HCT116 (cell line): ENCODE measurements around the gene ANO9. TPM values are rescaled to one million over a fixed set of nuclear protein-coding genes. Genes with fewer than 3 reads are reported as not detected.

Source experiments
- ATAC-seq: fragments of 200-7000 bp; cut with Tn5 transposase; 2 replicates; pipeline ENCODE4 v1.9.1; 2020; ENCODE audit warnings: mild to moderate bottlenecking, moderate library complexity
- BruUV-seq: library from RNA; stranded (reverse); fragments of 400-500 nt; replicated peaks from 2 replicates; lab custom pipeline; 2021; lab: Mats Ljungman, UMichigan
- CTCF ChIA-PET: fragments of 300-600 bp; sonication (Branson Sonifier 250); formaldehyde crosslinking; loops from one replicate; lab custom pipeline; 2021; ENCODE audit warnings: antibody characterized with exemption; lab: Charles Lee
- POLR2A ChIA-PET: fragments of 300-600, 350-600 bp; sonication (Branson Sonifier 250); formaldehyde crosslinking; loops from one replicate; lab custom pipeline; 2021; ENCODE audit warnings: antibody characterized with exemption; lab: Charles Lee
- RAD21 ChIA-PET, 2 experiments: fragments of 300-600 bp; sonication (Branson Sonifier 250); formaldehyde crosslinking; loops; one replicate each; lab custom pipeline; 2023; ENCODE audit warnings: low total read pairs in 2 of 2; ENCODE audit not compliant: uncharacterized antibody in 2 of 2, unreplicated experiment in 2 of 2, low non-redundant PET in 1 of 2; lab: Charles Lee
- DNase-seq: peaks from one replicate; pipeline ENCODE4 v3.0.0-alpha.2; 2010; ENCODE audit warnings: low read depth, low spot score
- H2AFZ ChIP-seq: fragments of 200-600 bp; shearing (Covaris generic), sonication (generic); 2 replicates; pipeline ENCODE4 v1.6.1; 2017; ENCODE audit warnings: low read depth, mixed run types, mixed read lengths, antibody characterized with exemption, low read length; ENCODE audit not compliant: poor library complexity, severe bottlenecking
- H3K27ac ChIP-seq: 2 replicates; pipeline ENCODE4 v1.5.1; 2012; ENCODE audit warnings: low read depth, low read length
- H3K27me3 ChIP-seq: fragments of 200-600 bp; sonication (generic); 2 replicates; pipeline ENCODE4 v1.6.1; 2016; ENCODE audit warnings: mixed run types, low read length, mixed read lengths; ENCODE audit not compliant: insufficient read depth
- H3K36me3 ChIP-seq, 2 experiments: fragments of 200-500 bp in 1 of 2; fragments of 200-600 bp in 1 of 2; sonication (Bioruptor generic) in 1 of 2; sonication (generic) in 1 of 2; 2 replicates each; pipeline versions ENCODE4 v1.5.1 to v1.6.1; 2014 to 2016; ENCODE audit warnings: low read length in 2 of 2, inconsistent platforms in 1 of 2, mixed read lengths in 1 of 2, mixed run types in 1 of 2; ENCODE audit not compliant: insufficient read depth in 2 of 2, control insufficient read depth in 1 of 2
- H3K4me1 ChIP-seq, 2 experiments: fragments of 200-600 bp in 1 of 2; sonication (generic) in 1 of 2; 2 replicates each; pipeline versions ENCODE4 v1.5.1 to v1.6.1; 2012 to 2017; ENCODE audit warnings: low read length in 2 of 2, inconsistent platforms in 1 of 2, mild to moderate bottlenecking in 1 of 2, mixed read lengths in 1 of 2, mixed run types in 1 of 2, moderate library complexity in 1 of 2; ENCODE audit not compliant: insufficient read depth in 2 of 2, control insufficient read depth in 1 of 2
- H3K4me2 ChIP-seq: fragments of 200-600 bp; sonication (generic); 2 replicates; pipeline ENCODE4 v1.6.1; 2017; ENCODE audit warnings: mixed run types, low read length, mixed read lengths
- H3K4me3 ChIP-seq, 2 experiments: fragments of 200-600 bp in 1 of 2; sonication (generic) in 1 of 2; replicated peaks in 1 of 2; 2 replicates each; pipeline ENCODE4 v1.5.1; 2011 to 2016; ENCODE audit warnings: low read length in 2 of 2, control low read depth in 1 of 2, low read depth in 1 of 2, mild to moderate bottlenecking in 1 of 2, mixed read lengths in 1 of 2, mixed run types in 1 of 2
- H3K79me2 ChIP-seq: fragments of 200-600 bp; sonication (generic); 2 replicates; pipeline ENCODE4 v1.6.1; 2017; ENCODE audit warnings: mild to moderate bottlenecking, mixed run types, low read length, moderate library complexity, mixed read lengths; ENCODE audit not compliant: insufficient read depth
- H3K9ac ChIP-seq: fragments of 200-600 bp; sonication (generic); 2 replicates; pipeline ENCODE4 v1.6.1; 2016; ENCODE audit warnings: low read length, mixed read lengths
- H3K9me2 ChIP-seq: fragments of 200-600 bp; sonication (generic), shearing (Covaris generic); 2 replicates; pipeline ENCODE4 v1.6.1; 2017; ENCODE audit warnings: mixed run types, mild to moderate bottlenecking, moderate library complexity; ENCODE audit not compliant: insufficient read depth
- H3K9me3 ChIP-seq, 2 experiments: fragments of 200-500 bp in 1 of 2; fragments of 200-600 bp in 1 of 2; sonication (Bioruptor generic) in 1 of 2; sonication (generic) in 1 of 2; 2 replicates each; pipeline ENCODE4 v1.6.1; 2014 to 2017; ENCODE audit warnings: low read length in 2 of 2, mixed read lengths in 2 of 2, inconsistent platforms in 1 of 2, low read depth in 1 of 2, mild to moderate bottlenecking in 1 of 2, mixed run types in 1 of 2, moderate library complexity in 1 of 2; ENCODE audit not compliant: control insufficient read depth in 1 of 2, insufficient read depth in 1 of 2
- H4K20me1 ChIP-seq: fragments of 200-600 bp; sonication (generic), shearing (Covaris generic); 2 replicates; pipeline ENCODE4 v1.6.1; 2017; ENCODE audit warnings: mixed run types, mild to moderate bottlenecking, moderate library complexity; ENCODE audit not compliant: insufficient read depth
- ATF3 ChIP-seq: IDR thresholded peaks from 2 replicates; pipeline ENCODE4 v1.6.1; 2012
- CEBPB ChIP-seq: IDR thresholded peaks from 2 replicates; pipeline ENCODE4 v1.6.1; 2012; ENCODE audit warnings: low read depth
- EGR1 ChIP-seq: IDR thresholded peaks from 2 replicates; pipeline ENCODE4 v1.6.1; 2012; ENCODE audit warnings: low read depth
- EZH2 ChIP-seq: fragments of 200-600 bp; sonication (generic); IDR thresholded peaks from 2 replicates; pipeline ENCODE4 v1.6.1; 2017; ENCODE audit warnings: antibody characterized with exemption, mixed run types
- FOSL1 ChIP-seq: IDR thresholded peaks from 2 replicates; pipeline ENCODE4 v1.6.1; 2012; ENCODE audit warnings: low read depth
- POLR2A ChIP-seq: IDR thresholded peaks from 2 replicates; pipeline ENCODE4 v1.7.0; 2011; ENCODE audit warnings: borderline replicate concordance; ENCODE audit not compliant: insufficient read depth, insufficient read length; ENCODE audit errors: extremely low read depth
- RAD21 ChIP-seq: IDR thresholded peaks from 2 replicates; pipeline ENCODE4 v1.6.1; 2012; ENCODE audit warnings: low read depth, mild to moderate bottlenecking
- SIN3A ChIP-seq: IDR thresholded peaks from 2 replicates; pipeline ENCODE4 v1.6.1; 2012; ENCODE audit warnings: low read depth
- SP1 ChIP-seq: IDR thresholded peaks from 2 replicates; pipeline ENCODE4 v1.6.1; 2012; ENCODE audit warnings: low read depth
- ZNF274 ChIP-seq: fragments of 200-500 bp; sonication (Bioruptor generic); IDR thresholded peaks from 2 replicates; pipeline ENCODE4 v1.6.1; 2014; ENCODE audit warnings: mild to moderate bottlenecking, low read depth, low read length, inconsistent platforms
- intact Hi-C: fragments of 100-400 bp; cut with micrococcal nuclease; formaldehyde crosslinking; loops from 2 replicates; pipeline ENCODE4 v1.10.0; 2022
- total RNA-seq: library from RNA; stranded (reverse); gene quantifications from one replicate; pipeline ENCODE4 v1.2.1, GENCODE V29; 2021; ENCODE audit not compliant: unreplicated experiment
- TF ChIP-seq, protein P1 (sequence below): IDR thresholded peaks from 2 replicates; pipeline ENCODE4 v1.6.1; 2012
- TF ChIP-seq, protein P2 (sequence below), 3 experiments: fragments of 200-600 bp in 1 of 3; sonication (generic) in 1 of 3; IDR thresholded peaks in 2 of 3; conservative IDR thresholded peaks in 1 of 3; 2 replicates each; pipeline ENCODE4 v1.5.1; 2012 to 2017; ENCODE audit warnings: low read depth in 2 of 3, low read length in 2 of 3, antibody characterized with exemption in 1 of 3, borderline replicate concordance in 1 of 3, control low read depth in 1 of 3, mild to moderate bottlenecking in 1 of 3, mixed read lengths in 1 of 3, mixed run types in 1 of 3, moderate library complexity in 1 of 3; ENCODE audit not compliant: insufficient read depth in 1 of 3

The ANO9 gene
- total RNA-seq, 1 experiment from 2014 or later, result 70.3 TPM

DNA sequence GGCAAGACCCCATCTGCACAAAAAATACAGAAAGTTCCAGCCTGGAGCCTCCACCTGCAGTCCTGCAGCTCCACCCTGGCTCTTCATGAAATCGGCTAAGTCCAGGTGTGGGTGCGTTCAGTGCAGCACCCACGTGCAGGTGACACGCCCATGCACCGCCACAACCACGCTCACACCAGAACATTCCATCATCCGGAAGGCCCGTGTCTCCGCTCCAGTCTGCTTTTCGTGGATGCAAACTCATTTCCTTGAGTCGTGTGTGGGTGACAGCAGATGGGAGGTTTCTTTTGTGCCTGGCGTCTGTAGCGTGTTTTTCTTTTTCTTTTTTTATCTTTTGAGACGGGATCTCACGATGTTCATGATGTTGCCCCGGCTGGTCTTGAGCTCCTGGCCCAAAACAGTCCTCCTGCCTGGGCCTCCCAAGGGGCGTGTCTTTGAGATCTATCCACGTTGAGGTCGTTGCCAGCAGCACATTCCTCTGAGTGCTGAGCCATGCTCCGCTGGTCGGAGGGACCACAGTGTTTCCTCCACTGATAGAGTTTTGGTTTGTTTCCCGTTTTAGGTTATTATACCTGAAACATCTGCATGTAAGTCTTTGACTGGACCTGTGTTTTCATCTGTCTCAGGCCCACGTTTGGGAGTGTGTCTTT, 15.4 kb upstream of the ANO9 start:
- no peaks in the 10 kb centered on the region for H3K9me2 ChIP-seq
- H3K4me2 ChIP-seq, result no peak overlapping the region
- no peak overlapping the region for H3K4me3 ChIP-seq
- ChIA-PET RAD21 (no interaction called here), POLR2A (no interaction called here), CTCF (no interaction called here)
- peaks cover 11 to 23% of the 10 kb centered on the region in 2 experiments; a peak in 3 of 4 replicates for H3K36me3 ChIP-seq
- no peaks in the 10 kb centered on the region for H3K9me3 ChIP-seq
- no peak overlapping the region for H2AFZ ChIP-seq
- H3K9ac ChIP-seq, result no peak overlapping the region
- no peaks in the 10 kb centered on the region for H4K20me1 ChIP-seq
- intact Hi-C loops, result no loop called here
- no TSS peak for BruUV-seq
- TF ChIP-seq, protein P1, sequence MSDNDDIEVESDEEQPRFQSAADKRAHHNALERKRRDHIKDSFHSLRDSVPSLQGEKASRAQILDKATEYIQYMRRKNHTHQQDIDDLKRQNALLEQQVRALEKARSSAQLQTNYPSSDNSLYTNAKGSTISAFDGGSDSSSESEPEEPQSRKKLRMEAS, result no peak
- TF ChIP-seq RAD21 (no peak), EGR1 (no peak), SP1 (no peak), CEBPB (no peak), EZH2 (no peak), ZNF274 (no peak), SIN3A (no peak), ATF3 (no peak), FOSL1 (no peak), POLR2A (no peak)
- TF ChIP-seq, protein P2, sequence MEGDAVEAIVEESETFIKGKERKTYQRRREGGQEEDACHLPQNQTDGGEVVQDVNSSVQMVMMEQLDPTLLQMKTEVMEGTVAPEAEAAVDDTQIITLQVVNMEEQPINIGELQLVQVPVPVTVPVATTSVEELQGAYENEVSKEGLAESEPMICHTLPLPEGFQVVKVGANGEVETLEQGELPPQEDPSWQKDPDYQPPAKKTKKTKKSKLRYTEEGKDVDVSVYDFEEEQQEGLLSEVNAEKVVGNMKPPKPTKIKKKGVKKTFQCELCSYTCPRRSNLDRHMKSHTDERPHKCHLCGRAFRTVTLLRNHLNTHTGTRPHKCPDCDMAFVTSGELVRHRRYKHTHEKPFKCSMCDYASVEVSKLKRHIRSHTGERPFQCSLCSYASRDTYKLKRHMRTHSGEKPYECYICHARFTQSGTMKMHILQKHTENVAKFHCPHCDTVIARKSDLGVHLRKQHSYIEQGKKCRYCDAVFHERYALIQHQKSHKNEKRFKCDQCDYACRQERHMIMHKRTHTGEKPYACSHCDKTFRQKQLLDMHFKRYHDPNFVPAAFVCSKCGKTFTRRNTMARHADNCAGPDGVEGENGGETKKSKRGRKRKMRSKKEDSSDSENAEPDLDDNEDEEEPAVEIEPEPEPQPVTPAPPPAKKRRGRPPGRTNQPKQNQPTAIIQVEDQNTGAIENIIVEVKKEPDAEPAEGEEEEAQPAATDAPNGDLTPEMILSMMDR (IDR thresholded peaks at IDR 0.05 in 2 of 3, conservative IDR thresholded peaks at IDR 0.05 in 1 of 3; ENCODE audit: borderline replicate concordance in 1 of 3, insufficient read depth in 1 of 3, low read depth in 2 of 3, low read length in 2 of 3), result no peak
- H3K27ac ChIP-seq, result no peak overlapping the region
- peaks cover 80% of the 10 kb centered on the region for H3K79me2 ChIP-seq
- H3K4me1 ChIP-seq, result no peaks in the 10 kb centered on the region
- ATAC-seq (no peak), DNase-seq (no peak)
- H3K27me3 ChIP-seq, result no peaks in the 10 kb centered on the region
